ENCODE measurements around the gene CAPN7.

The CAPN7 gene

DNA sequence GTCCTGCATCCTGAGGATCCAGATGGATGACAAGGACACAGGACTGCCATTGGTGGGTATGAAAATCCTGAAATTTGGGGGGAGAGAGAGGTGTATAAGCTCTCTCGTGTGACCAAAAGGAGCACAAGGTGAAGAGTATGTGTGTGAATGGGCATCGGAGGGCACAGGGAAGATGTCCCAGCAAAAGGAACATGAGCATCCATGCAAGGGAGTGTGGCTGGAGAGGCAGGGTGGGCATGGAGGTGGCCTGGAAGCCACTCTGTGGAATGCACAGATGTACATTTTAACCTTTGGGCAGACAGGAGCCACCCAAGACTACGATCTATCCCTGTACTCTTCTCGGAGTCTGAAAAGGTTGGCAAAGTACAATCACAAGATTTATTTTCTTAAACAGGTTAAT is 54.5 kb downstream of the CAPN7 start:
- DNase-seq (ENCODE audit: low read depth) = no peak
- TF ChIP-seq, protein P1, sequence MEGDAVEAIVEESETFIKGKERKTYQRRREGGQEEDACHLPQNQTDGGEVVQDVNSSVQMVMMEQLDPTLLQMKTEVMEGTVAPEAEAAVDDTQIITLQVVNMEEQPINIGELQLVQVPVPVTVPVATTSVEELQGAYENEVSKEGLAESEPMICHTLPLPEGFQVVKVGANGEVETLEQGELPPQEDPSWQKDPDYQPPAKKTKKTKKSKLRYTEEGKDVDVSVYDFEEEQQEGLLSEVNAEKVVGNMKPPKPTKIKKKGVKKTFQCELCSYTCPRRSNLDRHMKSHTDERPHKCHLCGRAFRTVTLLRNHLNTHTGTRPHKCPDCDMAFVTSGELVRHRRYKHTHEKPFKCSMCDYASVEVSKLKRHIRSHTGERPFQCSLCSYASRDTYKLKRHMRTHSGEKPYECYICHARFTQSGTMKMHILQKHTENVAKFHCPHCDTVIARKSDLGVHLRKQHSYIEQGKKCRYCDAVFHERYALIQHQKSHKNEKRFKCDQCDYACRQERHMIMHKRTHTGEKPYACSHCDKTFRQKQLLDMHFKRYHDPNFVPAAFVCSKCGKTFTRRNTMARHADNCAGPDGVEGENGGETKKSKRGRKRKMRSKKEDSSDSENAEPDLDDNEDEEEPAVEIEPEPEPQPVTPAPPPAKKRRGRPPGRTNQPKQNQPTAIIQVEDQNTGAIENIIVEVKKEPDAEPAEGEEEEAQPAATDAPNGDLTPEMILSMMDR (IDR thresholded peaks at IDR 0.05; ENCODE audit: low read depth, low read length, missing control alignments) = no peak
- no peak overlapping the region for H3K4me3 ChIP-seq (ENCODE audit: low read depth, low read length)

DNA sequence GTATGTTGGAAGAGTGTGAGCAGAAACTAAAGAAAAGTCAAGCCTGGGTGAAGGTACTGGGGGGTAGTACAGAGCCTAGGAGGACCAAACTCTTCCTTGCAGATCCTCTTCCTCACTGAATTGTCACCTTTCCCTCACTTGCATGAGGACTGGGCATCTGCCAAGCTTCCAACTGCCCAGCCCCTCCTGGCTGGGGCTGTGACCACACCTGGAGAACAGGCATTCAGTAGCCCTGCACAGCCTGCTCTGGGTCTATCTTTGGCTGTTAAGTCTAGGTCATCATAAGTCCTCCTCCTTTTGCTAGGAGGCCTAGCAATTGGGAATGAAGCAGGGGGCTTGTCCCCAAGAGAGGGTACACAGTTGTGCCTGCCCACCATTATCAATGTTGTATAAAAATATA is 55.2 kb downstream of the CAPN7 start:
- DNase-seq (ENCODE audit: low read depth) = no peak
- no peak overlapping the region for H3K4me3 ChIP-seq (ENCODE audit: low read depth, low read length)
- TF ChIP-seq, protein P1 (IDR thresholded peaks at IDR 0.05; ENCODE audit: low read depth, low read length, missing control alignments) = no peak

DNA sequence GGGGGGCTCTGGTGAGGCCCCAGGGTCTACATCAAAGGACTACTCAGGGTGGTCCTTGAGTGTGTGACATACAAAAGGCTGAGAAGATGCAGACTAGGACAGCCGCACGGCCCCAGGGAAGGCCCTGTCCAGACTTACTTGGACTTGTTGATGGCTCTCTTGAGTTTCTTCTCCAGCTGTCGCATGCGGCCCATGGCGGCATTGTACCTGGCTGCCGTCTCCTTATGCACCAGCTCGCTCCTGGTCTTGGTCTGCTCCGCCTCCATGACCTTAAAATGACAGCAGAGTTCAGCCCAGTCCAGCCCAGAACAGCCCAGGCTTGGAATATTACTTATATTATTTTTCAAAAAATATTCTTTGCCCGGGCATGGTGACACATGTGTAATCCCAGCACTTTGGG is 56.0 kb downstream of the CAPN7 start:
- no peak for DNase-seq (ENCODE audit: low read depth)
- no peak overlapping the region for H3K4me3 ChIP-seq (ENCODE audit: low read depth, low read length)
- TF ChIP-seq, protein P1 (IDR thresholded peaks at IDR 0.05; ENCODE audit: low read depth, low read length, missing control alignments) = no peak

DNA sequence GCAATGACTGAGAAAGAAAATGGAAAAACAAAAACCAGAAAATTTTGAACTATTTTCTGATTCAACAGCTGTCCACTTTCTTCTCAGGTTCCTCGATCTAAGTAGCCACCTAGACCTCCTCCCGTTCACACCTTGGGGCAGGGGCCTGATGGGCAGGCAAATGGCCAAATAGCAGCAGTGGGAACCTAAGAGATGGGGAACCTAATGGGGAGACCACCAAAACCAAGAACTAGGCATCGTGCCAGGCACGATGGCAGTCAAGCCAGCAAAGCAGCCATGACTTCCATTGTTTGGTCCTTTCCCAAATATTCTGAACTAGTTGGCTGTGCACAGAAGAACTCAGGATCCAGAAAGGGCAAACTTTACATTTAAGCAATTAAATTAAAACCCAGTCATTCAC is 57.1 kb downstream of the CAPN7 start:
- no peak for DNase-seq (ENCODE audit: low read depth)
- TF ChIP-seq, protein P1 (IDR thresholded peaks at IDR 0.05; ENCODE audit: low read depth, low read length, missing control alignments) = no peak
- H3K4me3 ChIP-seq (ENCODE audit: low read depth, low read length) = no peak overlapping the region

DNA sequence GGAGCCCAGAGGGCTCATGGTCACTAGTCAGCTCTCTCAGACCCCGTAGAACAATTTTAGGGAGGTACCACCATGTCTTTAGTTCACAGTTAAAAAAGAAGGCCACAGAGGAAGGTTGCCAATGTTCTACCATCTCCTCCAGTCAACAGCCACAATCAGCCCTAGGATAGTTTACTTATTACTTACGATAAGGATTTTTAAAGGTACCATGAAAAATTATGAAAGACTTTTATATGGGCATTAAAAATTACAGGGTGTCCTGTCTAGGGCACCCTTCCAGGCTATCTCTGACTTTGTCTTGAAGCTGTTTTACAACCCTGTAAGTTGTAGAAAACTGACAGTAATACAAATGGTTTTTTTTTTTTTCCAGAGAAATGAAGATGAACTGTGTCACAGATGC is 57.9 kb downstream of the CAPN7 start:
- H3K4me3 ChIP-seq (ENCODE audit: low read depth, low read length) = no peak overlapping the region
- TF ChIP-seq, protein P1 (IDR thresholded peaks at IDR 0.05; ENCODE audit: low read depth, low read length, missing control alignments) = no peak
- no peak for DNase-seq (ENCODE audit: low read depth)

DNA sequence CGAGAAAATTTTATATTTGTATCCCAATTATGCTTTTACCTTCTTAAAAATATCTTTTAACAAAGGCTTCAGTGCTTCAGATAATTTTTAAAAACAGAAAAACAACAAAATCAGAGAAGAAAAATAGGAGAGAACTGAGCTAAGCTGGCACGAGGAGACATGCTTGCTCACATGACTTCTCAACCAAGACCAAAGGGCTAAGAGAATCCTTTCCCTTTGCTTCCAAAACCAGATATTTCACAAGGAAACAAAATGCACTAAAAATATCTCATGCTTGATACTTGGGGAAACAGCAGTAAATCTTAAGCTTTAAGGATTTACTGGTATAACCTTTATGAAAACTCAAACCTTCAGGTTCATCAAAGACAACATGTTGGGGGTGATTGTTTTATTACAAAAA is 58.4 kb downstream of the CAPN7 start:
- H3K4me3 ChIP-seq (ENCODE audit: low read depth, low read length) = no peak overlapping the region
- TF ChIP-seq, protein P1 (IDR thresholded peaks at IDR 0.05; ENCODE audit: low read depth, low read length, missing control alignments) = no peak
- DNase-seq (ENCODE audit: low read depth) = no peak

DNA sequence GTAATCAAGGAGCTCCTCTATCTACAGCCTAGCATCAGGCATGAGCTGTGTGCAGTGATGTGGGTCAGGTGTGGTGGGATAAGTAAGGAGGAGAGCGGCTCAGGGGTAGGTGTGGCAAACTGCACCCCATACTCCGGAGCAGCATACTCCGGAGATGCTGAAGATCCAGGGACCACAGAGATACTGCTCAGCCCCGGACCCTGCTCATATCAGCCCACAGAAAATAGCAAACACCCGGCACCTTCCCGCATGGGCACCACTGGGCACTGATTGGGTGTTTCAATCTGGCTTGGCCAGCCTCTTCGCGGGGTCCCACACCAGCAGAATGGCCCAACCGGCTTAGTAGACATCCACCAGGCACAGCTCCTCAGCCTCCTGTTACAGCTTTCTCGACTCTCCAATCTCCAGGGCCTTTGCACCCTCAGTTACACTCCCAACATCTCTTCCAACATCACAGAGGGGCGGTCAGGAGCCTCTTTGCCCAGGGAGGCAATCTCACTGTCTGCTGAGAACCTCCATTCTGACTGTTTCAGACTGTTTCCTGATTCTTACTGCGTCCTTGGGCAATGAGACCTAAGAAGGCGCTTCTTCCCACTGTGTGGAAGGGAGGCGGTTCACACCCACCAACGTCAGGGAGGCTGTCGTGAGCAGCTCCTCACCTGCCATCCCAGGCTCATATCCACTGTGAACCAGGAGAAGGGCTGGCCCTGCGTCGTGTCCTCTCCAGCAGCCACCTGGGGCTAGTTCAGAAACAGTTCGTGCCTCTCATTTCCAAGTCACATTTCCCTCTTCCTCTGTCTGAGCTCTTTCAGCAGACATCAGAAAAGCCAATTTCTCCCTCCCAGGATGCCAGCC is 59.8 kb downstream of the CAPN7 start:
- no peak for DNase-seq (ENCODE audit: low read depth)
- H3K4me3 ChIP-seq (ENCODE audit: low read depth, low read length) = no peak overlapping the region
- TF ChIP-seq, protein P1 (IDR thresholded peaks at IDR 0.05; ENCODE audit: low read depth, low read length, missing control alignments) = no peak

Measured in GM12864 (cell line).